Mesothelial cell of epicardium (in vitro differentiated cells): Measurements from ENCODE around the gene NCKAP5. TPM values are rescaled to one million over a fixed set of nuclear protein-coding genes. Genes with fewer than 3 reads are reported as not detected.

Experiments
- DNase-seq, 2 experiments: peaks; one replicate each; pipeline ENCODE4 v3.0.0; 2021; ENCODE audit warnings: low spot score in 2 of 2; ENCODE audit not compliant: unreplicated experiment in 2 of 2
- H3K27ac Mint-ChIP-seq: 2 replicates; pipeline ENCODE4 v1.8.0; 2021; ENCODE audit warnings: mixed read lengths
- H3K27me3 Mint-ChIP-seq: 2 replicates; pipeline ENCODE4 v1.8.0; 2021; ENCODE audit warnings: low read depth, mixed read lengths
- H3K36me3 Mint-ChIP-seq: 2 replicates; pipeline ENCODE4 v1.8.0; 2021; ENCODE audit warnings: mixed read lengths
- H3K4me1 Mint-ChIP-seq: 2 replicates; pipeline ENCODE4 v1.8.0; 2021; ENCODE audit warnings: mixed read lengths
- H3K4me3 Mint-ChIP-seq: 2 replicates; pipeline ENCODE4 v1.8.0; 2021; ENCODE audit warnings: mild to moderate bottlenecking, moderate library complexity, mixed read lengths
- H3K9me3 Mint-ChIP-seq: 2 replicates; pipeline ENCODE4 v1.8.0; 2021; ENCODE audit warnings: mixed read lengths
- total RNA-seq: library from RNA; stranded (reverse); gene quantifications from 3 replicates; pipeline ENCODE4 v1.2.1, GENCODE V29; 2021
- TF ChIP-seq, protein P1 (sequence below): fragments of 200-600 bp; sonication (generic); IDR thresholded peaks from one replicate; pipeline ENCODE4 v1.5.0; 2021; ENCODE audit warnings: antibody characterized with exemption; ENCODE audit not compliant: unreplicated experiment

The NCKAP5 gene
- total RNA-seq, 1 donor from 2014 or later, result 2.1 TPM

GRCh38 chr2:132697556-132698205, 870.6 kb downstream of the NCKAP5 start:
- Mint-ChIP-seq H3K9me3 (peaks cover 7% of the 10 kb centered on the region), H3K4me1 (no peaks in the 10 kb centered on the region), H3K27ac (no peak overlapping the region), H3K27me3 (peaks cover 10% of the 10 kb centered on the region), H3K4me3 (no peak overlapping the region), H3K36me3 (no peaks in the 10 kb centered on the region)
- DNase-seq, result no peak
- TF ChIP-seq, protein P1, sequence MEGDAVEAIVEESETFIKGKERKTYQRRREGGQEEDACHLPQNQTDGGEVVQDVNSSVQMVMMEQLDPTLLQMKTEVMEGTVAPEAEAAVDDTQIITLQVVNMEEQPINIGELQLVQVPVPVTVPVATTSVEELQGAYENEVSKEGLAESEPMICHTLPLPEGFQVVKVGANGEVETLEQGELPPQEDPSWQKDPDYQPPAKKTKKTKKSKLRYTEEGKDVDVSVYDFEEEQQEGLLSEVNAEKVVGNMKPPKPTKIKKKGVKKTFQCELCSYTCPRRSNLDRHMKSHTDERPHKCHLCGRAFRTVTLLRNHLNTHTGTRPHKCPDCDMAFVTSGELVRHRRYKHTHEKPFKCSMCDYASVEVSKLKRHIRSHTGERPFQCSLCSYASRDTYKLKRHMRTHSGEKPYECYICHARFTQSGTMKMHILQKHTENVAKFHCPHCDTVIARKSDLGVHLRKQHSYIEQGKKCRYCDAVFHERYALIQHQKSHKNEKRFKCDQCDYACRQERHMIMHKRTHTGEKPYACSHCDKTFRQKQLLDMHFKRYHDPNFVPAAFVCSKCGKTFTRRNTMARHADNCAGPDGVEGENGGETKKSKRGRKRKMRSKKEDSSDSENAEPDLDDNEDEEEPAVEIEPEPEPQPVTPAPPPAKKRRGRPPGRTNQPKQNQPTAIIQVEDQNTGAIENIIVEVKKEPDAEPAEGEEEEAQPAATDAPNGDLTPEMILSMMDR, result no peak

DNA sequence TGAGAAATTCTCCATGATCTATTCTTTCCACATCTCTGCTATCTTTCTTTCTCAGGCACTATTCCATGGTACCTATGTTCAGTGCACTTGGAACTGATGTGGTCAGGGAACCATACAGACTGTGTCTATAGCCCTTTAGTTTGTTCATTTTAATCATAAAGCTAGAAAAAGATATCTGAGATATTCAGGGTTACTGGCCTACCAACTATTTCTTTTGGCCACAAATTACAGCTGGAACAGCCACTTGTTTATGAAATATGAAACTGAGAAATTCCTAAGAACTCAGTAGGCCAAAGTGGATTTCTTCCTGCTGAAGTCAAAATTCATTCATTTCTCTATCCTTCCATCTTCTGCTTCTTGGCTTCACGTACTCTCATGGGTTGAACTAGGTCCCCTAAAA, 875.4 kb downstream of the NCKAP5 start:
- Mint-ChIP-seq H3K27ac (no peak overlapping the region), H3K27me3 (peaks cover 7% of the 10 kb centered on the region), H3K4me1 (no peaks in the 10 kb centered on the region), H3K4me3 (no peak overlapping the region), H3K9me3 (peaks cover 18% of the 10 kb centered on the region), H3K36me3 (no peaks in the 10 kb centered on the region)
- no peak for DNase-seq
- TF ChIP-seq, protein P1, result no peak

DNA sequence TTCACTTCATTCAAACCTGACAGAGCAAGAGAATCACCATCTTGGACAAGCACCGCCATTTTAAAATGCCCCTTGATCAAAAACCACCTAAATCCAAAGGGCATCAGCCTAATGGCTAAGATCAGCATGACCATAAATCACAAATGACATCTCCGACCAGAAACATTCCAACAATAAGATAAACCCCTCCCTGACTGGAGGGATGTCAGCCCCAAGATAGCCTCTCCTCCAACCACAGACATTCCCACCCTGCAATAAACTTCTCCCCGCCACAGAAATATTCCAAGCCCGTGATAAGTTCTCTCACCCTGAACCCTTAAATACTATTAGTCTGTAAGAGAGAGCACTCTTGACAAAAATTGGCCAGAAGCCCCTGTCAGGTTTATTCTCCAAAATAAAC, 876.7 kb downstream of the NCKAP5 start:
- peaks cover 7% of the 10 kb centered on the region for H3K27me3 Mint-ChIP-seq
- DNase-seq, result no peak
- H3K4me3 Mint-ChIP-seq, result no peak overlapping the region
- TF ChIP-seq, protein P1, result no peak
- H3K4me1 Mint-ChIP-seq, result no peaks in the 10 kb centered on the region
- no peak overlapping the region for H3K27ac Mint-ChIP-seq
- peaks cover 18% of the 10 kb centered on the region for H3K9me3 Mint-ChIP-seq
- no peaks in the 10 kb centered on the region for H3K36me3 Mint-ChIP-seq

DNA sequence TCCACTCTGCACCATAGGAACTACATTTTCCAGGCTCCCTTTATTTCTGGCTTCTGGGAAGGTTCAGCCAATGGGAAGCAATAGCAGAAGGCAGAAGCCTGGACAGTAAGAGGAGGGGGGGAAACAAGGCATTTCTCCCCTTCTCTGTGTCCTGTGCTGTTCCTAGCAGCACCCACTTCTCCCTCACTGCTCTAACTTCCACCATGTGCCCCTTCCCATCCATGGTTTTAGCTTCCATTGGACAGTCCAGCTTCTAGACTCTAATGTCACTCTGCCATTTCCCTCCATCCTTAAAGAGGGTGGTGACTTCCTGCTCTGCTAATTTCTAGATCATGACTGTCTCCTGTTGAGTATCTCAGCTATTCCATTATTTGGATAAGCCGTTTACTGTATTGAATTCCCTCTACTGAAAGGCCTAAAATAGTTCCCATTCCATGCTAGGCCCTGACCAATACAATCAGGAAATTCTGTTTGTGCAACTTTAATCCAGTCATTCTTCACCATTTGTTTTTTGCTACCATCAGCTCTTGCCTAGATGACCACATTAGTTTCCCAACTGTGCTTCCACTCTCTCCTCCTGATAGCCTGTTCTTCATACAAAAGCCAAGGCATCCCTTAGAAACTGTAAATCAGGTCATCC, 877.5 kb downstream of the NCKAP5 start:
- DNase-seq, result no peak
- TF ChIP-seq, protein P1, result no peak
- H3K9me3 Mint-ChIP-seq, result peaks cover 18% of the 10 kb centered on the region

GRCh38 chr2:132681766-132682165, 886.5 kb downstream of the NCKAP5 start:
- no peaks in the 10 kb centered on the region for H3K9me3 Mint-ChIP-seq
- TF ChIP-seq, protein P1, result no peak
- H3K4me3 Mint-ChIP-seq, result no peak overlapping the region
- no peak overlapping the region for H3K27ac Mint-ChIP-seq
- H3K4me1 Mint-ChIP-seq, result no peaks in the 10 kb centered on the region
- no peak for DNase-seq
- peaks cover 28% of the 10 kb centered on the region for H3K27me3 Mint-ChIP-seq
- no peaks in the 10 kb centered on the region for H3K36me3 Mint-ChIP-seq

More for the DNA sequence above, 877.5 kb downstream of the NCKAP5 start:
- no peak overlapping the region for H3K4me3 Mint-ChIP-seq
- no peaks in the 10 kb centered on the region for H3K36me3 Mint-ChIP-seq
- H3K4me1 Mint-ChIP-seq, result no peaks in the 10 kb centered on the region
- H3K27me3 Mint-ChIP-seq, result peaks cover 6% of the 10 kb centered on the region
- H3K27ac Mint-ChIP-seq, result no peak overlapping the region
